IMR-90 (cell line): Measurements from ENCODE around the gene GNB1L.

Experiments used
- CEBPB ChIP-seq: IDR thresholded peaks from 2 replicates; pipeline ENCODE4 v1.6.1; 2012; ENCODE audit warnings: low read depth, low read length, improper control_type of control experiment
- CHD1 ChIP-seq: IDR thresholded peaks from 2 replicates; pipeline ENCODE4 v1.6.1; 2012; ENCODE audit warnings: low read depth, low read length, improper control_type of control experiment
- ELK1 ChIP-seq: fragments of 150-350 bp; IDR thresholded peaks from 2 replicates; pipeline ENCODE4 v1.6.1; 2016; ENCODE audit warnings: low read depth, mild to moderate bottlenecking, low read length, moderate library complexity, borderline replicate concordance
- MAFK ChIP-seq: IDR thresholded peaks from 2 replicates; pipeline ENCODE4 v1.6.1; 2012; ENCODE audit warnings: low read depth, low read length, improper control_type of control experiment
- MXI1 ChIP-seq: IDR thresholded peaks from 2 replicates; pipeline ENCODE4 v1.6.1; 2012; ENCODE audit warnings: low read depth, mild to moderate bottlenecking, low read length, moderate library complexity, borderline replicate concordance
- NFE2L2 ChIP-seq: fragments of 150-350 bp; IDR thresholded peaks from 2 replicates; pipeline ENCODE4 v1.6.1; 2016; ENCODE audit warnings: low read depth, mild to moderate bottlenecking, low read length
- POLR2A ChIP-seq: IDR thresholded peaks from 2 replicates; pipeline ENCODE4 v1.6.1; 2012; ENCODE audit warnings: mild to moderate bottlenecking, low read depth, low read length
- RCOR1 ChIP-seq: IDR thresholded peaks from 2 replicates; pipeline ENCODE4 v1.6.1; 2012; ENCODE audit warnings: mild to moderate bottlenecking, low read length, improper control_type of control experiment; ENCODE audit not compliant: insufficient replicate concordance
- RFX5 ChIP-seq: IDR thresholded peaks from 2 replicates; pipeline ENCODE4 v1.8.0; 2012; ENCODE audit warnings: low read depth, mild to moderate bottlenecking, low read length, moderate library complexity
- SMC3 ChIP-seq: fragments of 150-350 bp; IDR thresholded peaks from 2 replicates; pipeline ENCODE4 v1.6.1; 2016; ENCODE audit warnings: low read depth, mild to moderate bottlenecking, antibody characterized with exemption, low read length, moderate library complexity
- TF ChIP-seq, protein P1 (sequence below): conservative IDR thresholded peaks from 2 replicates; pipeline ENCODE4 v1.5.1; 2012; ENCODE audit warnings: mild to moderate bottlenecking, low read depth, low read length, improper control_type of control experiment
- TF ChIP-seq, protein P2 (sequence below): fragments of 150-350 bp; IDR thresholded peaks from 2 replicates; pipeline ENCODE4 v1.6.1; 2017; ENCODE audit warnings: mild to moderate bottlenecking, antibody characterized with exemption, low read length, low read depth

DNA sequence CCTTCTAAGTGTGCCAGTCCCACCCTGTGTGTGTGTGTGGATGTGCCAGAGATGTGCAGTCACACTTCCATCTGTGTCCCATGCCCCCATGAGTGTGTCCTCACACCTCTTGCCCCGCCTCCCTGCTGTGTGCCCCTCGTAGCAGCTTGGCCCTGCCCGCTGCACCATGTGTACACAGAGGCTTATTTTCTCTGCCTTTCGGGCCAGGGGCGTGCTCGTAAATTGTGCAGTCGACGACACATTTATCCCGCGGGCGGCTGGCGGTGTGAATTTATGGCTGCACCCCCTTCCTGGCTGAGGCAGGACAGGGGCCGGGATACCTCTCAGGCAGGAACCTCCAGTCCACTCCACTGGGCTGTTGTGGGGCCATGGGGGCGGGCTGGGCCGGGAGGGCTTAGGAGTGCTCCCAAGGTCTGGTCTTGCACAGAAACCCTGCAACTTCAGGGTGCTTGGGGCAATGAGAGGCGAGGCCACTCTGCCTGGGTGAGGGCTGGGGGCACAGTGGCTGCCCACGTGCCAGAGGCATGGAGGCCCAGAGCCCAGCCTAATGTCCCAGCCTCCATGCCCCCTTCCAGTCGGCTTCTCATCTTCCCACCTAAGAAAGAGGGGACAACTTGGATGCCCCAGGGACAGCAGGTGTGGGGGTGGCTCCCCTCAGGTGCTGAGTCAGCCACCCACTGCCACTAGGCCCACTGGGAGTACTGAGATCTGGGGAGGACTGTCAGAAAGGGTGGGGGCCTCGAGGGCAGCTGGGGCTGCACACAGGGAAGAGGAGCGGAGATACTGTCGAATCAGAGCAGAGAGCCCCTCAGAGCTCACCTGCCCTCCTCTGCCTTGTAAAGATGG, 118.8 kb downstream of the GNB1L start:
- TF ChIP-seq POLR2A (no peak), CHD1 (no peak), RFX5 (no peak), RCOR1 (no peak), NFE2L2 (no peak), ELK1 (no peak), MXI1 (no peak), SMC3 (no peak), CEBPB (no peak), MAFK (no peak)
- TF ChIP-seq, protein P1, sequence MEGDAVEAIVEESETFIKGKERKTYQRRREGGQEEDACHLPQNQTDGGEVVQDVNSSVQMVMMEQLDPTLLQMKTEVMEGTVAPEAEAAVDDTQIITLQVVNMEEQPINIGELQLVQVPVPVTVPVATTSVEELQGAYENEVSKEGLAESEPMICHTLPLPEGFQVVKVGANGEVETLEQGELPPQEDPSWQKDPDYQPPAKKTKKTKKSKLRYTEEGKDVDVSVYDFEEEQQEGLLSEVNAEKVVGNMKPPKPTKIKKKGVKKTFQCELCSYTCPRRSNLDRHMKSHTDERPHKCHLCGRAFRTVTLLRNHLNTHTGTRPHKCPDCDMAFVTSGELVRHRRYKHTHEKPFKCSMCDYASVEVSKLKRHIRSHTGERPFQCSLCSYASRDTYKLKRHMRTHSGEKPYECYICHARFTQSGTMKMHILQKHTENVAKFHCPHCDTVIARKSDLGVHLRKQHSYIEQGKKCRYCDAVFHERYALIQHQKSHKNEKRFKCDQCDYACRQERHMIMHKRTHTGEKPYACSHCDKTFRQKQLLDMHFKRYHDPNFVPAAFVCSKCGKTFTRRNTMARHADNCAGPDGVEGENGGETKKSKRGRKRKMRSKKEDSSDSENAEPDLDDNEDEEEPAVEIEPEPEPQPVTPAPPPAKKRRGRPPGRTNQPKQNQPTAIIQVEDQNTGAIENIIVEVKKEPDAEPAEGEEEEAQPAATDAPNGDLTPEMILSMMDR, result no peak
- TF ChIP-seq, protein P2, sequence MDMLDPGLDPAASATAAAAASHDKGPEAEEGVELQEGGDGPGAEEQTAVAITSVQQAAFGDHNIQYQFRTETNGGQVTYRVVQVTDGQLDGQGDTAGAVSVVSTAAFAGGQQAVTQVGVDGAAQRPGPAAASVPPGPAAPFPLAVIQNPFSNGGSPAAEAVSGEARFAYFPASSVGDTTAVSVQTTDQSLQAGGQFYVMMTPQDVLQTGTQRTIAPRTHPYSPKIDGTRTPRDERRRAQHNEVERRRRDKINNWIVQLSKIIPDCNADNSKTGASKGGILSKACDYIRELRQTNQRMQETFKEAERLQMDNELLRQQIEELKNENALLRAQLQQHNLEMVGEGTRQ, result no peak
